WTC11 (cell line): ENCODE data around the gene ZNF627. TPM values are rescaled to one million over a fixed set of nuclear protein-coding genes. Genes with fewer than 3 reads are reported as not detected.

ENCODE experiments used
- ATAC-seq: fragments of 200-7000 bp; cut with Tn5 transposase; 2 replicates; pipeline ENCODE4 v1.10.0; 2021; ENCODE audit warnings: mild to moderate bottlenecking, moderate library complexity
- CTCF ChIA-PET: fragments of 300-600 bp; sonication (Branson Sonifier 250); formaldehyde crosslinking; loops from one replicate; lab custom pipeline; 2021; ENCODE audit warnings: antibody characterized with exemption; lab: Charles Lee
- POLR2A ChIA-PET: fragments of 350-600 bp; sonication (Branson Sonifier 250); formaldehyde crosslinking; loops from one replicate; lab custom pipeline; 2021; ENCODE audit warnings: antibody characterized with exemption; lab: Charles Lee
- DNase-seq: peaks from one replicate; pipeline ENCODE4 v3.0.0; 2021; ENCODE audit warnings: low spot score
- H3K27ac Mint-ChIP-seq: 2 replicates; pipeline ENCODE4 v1.8.0; 2021; ENCODE audit warnings: mixed read lengths
- H3K27me3 Mint-ChIP-seq: 2 replicates; pipeline ENCODE4 v1.8.0; 2021; ENCODE audit warnings: low read depth, mild to moderate bottlenecking, moderate library complexity, mixed read lengths
- H3K36me3 Mint-ChIP-seq: 2 replicates; pipeline ENCODE4 v1.8.0; 2021; ENCODE audit warnings: mixed read lengths
- H3K4me1 Mint-ChIP-seq: 2 replicates; pipeline ENCODE4 v1.8.0; 2022; ENCODE audit warnings: mixed read lengths
- H3K4me3 Mint-ChIP-seq: 2 replicates; pipeline ENCODE4 v1.8.0; 2021; ENCODE audit warnings: mild to moderate bottlenecking, moderate library complexity, mixed read lengths
- H3K9me3 Mint-ChIP-seq: 2 replicates; pipeline ENCODE4 v1.8.0; 2021; ENCODE audit warnings: mixed read lengths
- CBFB ChIP-seq: sonication (generic); formaldehyde crosslinking; IDR thresholded peaks from 2 replicates; pipeline ENCODE4 v1.8.1; 2022; ENCODE audit warnings: mild to moderate bottlenecking, low read depth, missing genetic modification reagents
- CREM ChIP-seq: sonication (generic); formaldehyde crosslinking; IDR thresholded peaks from 2 replicates; pipeline ENCODE4 v1.8.1; 2022; ENCODE audit warnings: mild to moderate bottlenecking, missing genetic modification reagents, moderate library complexity
- FOXJ3 ChIP-seq: sonication (generic); formaldehyde crosslinking; IDR thresholded peaks from 2 replicates; pipeline ENCODE4 v1.9.0; 2021; ENCODE audit warnings: missing genetic modification reagents, mild to moderate bottlenecking, borderline replicate concordance
- FOXP1 ChIP-seq: sonication (generic); formaldehyde crosslinking; IDR thresholded peaks from 2 replicates; pipeline ENCODE4 v1.8.0; 2022; ENCODE audit warnings: missing genetic modification reagents, mild to moderate bottlenecking, moderate library complexity, borderline replicate concordance
- GTF2I ChIP-seq: fragments of 250-450 bp; sonication (Bioruptor Pico); conservative IDR thresholded peaks from 2 replicates; pipeline ENCODE4 v1.4.0; 2021; ENCODE audit warnings: mild to moderate bottlenecking
- JUN ChIP-seq: sonication (generic); formaldehyde crosslinking; IDR thresholded peaks from 2 replicates; pipeline ENCODE4 v1.8.0; 2023; ENCODE audit warnings: mild to moderate bottlenecking, missing genetic modification reagents
- MYBL2 ChIP-seq: sonication (generic); formaldehyde crosslinking; IDR thresholded peaks from 2 replicates; pipeline ENCODE4 v1.8.1; 2023; ENCODE audit warnings: mild to moderate bottlenecking, moderate library complexity, missing genetic modification reagents
- NR3C1 ChIP-seq: sonication (generic); formaldehyde crosslinking; conservative IDR thresholded peaks from 2 replicates; pipeline ENCODE4 v1.8.1; 2023; ENCODE audit warnings: low read depth, mild to moderate bottlenecking, missing genetic modification reagents
- RELA ChIP-seq: sonication (generic); formaldehyde crosslinking; IDR thresholded peaks from 2 replicates; pipeline ENCODE4 v1.8.1; 2022; ENCODE audit warnings: missing genetic modification reagents, mild to moderate bottlenecking, borderline replicate concordance
- SMAD3 ChIP-seq: sonication (generic); formaldehyde crosslinking; IDR thresholded peaks from 2 replicates; pipeline ENCODE4 v1.8.0; 2022; ENCODE audit warnings: missing genetic modification reagents, mild to moderate bottlenecking, borderline replicate concordance
- SP1 ChIP-seq: sonication (generic); formaldehyde crosslinking; conservative IDR thresholded peaks from 2 replicates; pipeline ENCODE4 v1.8.1; 2022; ENCODE audit warnings: missing genetic modification reagents
- ZNF121 ChIP-seq: sonication (generic); formaldehyde crosslinking; IDR thresholded peaks from 2 replicates; pipeline ENCODE4 v1.8.0; 2023; ENCODE audit warnings: missing genetic modification reagents
- ZNF317 ChIP-seq: sonication (generic); formaldehyde crosslinking; IDR thresholded peaks from 2 replicates; pipeline ENCODE4 v1.8.1; 2023; ENCODE audit warnings: low read depth, mild to moderate bottlenecking, moderate library complexity, missing genetic modification reagents, borderline replicate concordance
- ZNF671 ChIP-seq: fragments of 250-450 bp; sonication (Bioruptor Pico); IDR thresholded peaks from 2 replicates; pipeline ENCODE4 v1.8.0; 2021; ENCODE audit warnings: mild to moderate bottlenecking
- total RNA-seq: library from RNA; stranded (reverse); gene quantifications from 3 replicates; pipeline ENCODE4 v1.2.3, GENCODE V29; 2021
- TF ChIP-seq, protein P1 (sequence below): fragments of 200-600 bp; IDR thresholded peaks from 2 replicates; pipeline ENCODE4 v1.8.0; 2022; ENCODE audit warnings: antibody characterized with exemption
- TF ChIP-seq, protein P2 (sequence below): sonication (generic); formaldehyde crosslinking; IDR thresholded peaks from 2 replicates; pipeline ENCODE4 v1.8.1; 2023; ENCODE audit warnings: mild to moderate bottlenecking, missing genetic modification reagents
- TF ChIP-seq, protein P3 (sequence below): sonication (generic); formaldehyde crosslinking; IDR thresholded peaks from 2 replicates; pipeline ENCODE4 v1.8.1; 2023; ENCODE audit warnings: mild to moderate bottlenecking, moderate library complexity, missing genetic modification reagents
- TF ChIP-seq, protein P4 (sequence below): sonication (generic); formaldehyde crosslinking; IDR thresholded peaks from 2 replicates; pipeline ENCODE4 v1.8.1; 2023; ENCODE audit warnings: mild to moderate bottlenecking, missing genetic modification reagents, moderate library complexity
- TF ChIP-seq, protein P5 (sequence below): fragments of 250-450 bp; sonication (Bioruptor Pico); IDR thresholded peaks from 2 replicates; pipeline ENCODE4 v1.9.0; 2021; ENCODE audit warnings: mild to moderate bottlenecking, borderline replicate concordance
- TF ChIP-seq, protein P6 (sequence below): sonication (generic); formaldehyde crosslinking; IDR thresholded peaks from 2 replicates; pipeline ENCODE4 v1.8.1; 2022; ENCODE audit warnings: missing genetic modification reagents, borderline replicate concordance

ZNF627 gene
- total RNA-seq, 1 experiment from 2014 or later = 12.6 TPM

DNA sequence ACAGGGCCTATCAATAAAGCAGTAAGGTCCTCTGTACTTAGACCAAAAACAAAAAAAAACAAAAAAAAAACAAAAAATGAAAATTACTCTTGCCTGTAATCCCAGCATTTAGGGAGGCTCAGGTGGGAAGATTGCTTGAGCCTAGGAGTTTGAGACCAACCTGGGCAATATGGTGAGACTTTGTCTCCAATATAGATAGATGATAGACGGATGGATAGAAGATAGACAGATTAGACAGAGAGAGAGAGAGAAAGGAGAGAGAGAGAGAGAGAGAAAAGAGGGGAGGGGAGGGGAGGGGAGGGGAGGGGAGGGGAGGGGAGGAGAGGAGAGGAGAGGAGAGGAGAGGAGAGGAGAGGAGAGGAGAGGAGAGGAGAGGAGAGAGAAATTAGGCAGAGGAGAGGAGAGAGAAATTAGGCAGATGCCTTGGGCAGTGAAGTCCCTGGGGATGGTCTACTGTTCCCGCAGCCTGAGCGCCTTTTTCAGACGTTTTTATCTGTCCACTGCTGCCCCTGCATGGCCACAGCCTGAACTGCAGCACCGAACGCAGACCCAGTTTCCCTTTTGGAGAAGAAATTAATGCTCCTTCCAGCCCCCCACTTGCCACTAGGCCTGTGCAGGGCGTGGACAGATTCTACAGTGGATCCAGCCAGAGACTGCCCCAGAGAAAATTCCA, 9.8 kb upstream of the ZNF627 start:
- TF ChIP-seq, protein P1, sequence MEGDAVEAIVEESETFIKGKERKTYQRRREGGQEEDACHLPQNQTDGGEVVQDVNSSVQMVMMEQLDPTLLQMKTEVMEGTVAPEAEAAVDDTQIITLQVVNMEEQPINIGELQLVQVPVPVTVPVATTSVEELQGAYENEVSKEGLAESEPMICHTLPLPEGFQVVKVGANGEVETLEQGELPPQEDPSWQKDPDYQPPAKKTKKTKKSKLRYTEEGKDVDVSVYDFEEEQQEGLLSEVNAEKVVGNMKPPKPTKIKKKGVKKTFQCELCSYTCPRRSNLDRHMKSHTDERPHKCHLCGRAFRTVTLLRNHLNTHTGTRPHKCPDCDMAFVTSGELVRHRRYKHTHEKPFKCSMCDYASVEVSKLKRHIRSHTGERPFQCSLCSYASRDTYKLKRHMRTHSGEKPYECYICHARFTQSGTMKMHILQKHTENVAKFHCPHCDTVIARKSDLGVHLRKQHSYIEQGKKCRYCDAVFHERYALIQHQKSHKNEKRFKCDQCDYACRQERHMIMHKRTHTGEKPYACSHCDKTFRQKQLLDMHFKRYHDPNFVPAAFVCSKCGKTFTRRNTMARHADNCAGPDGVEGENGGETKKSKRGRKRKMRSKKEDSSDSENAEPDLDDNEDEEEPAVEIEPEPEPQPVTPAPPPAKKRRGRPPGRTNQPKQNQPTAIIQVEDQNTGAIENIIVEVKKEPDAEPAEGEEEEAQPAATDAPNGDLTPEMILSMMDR = peak; percentile 76
- no peak for TF ChIP-seq NR3C1
- Mint-ChIP-seq H3K9me3 (no peaks in the 10 kb centered on the region), H3K36me3 (no peaks in the 10 kb centered on the region), H3K4me1 (no peaks in the 10 kb centered on the region), H3K4me3 (no peak overlapping the region), H3K27ac (no peak overlapping the region), H3K27me3 (peaks cover 2% of the 10 kb centered on the region)
- ChIA-PET POLR2A (no interaction called here), CTCF (interaction anchor here (1.6 kb wide), 1 partner anchor 52 kb away, joined by 7 read pairs; no protein-coding TSS in a partner anchor)
- ATAC-seq (peak; percentile 92), DNase-seq (peak; percentile 88)

DNA sequence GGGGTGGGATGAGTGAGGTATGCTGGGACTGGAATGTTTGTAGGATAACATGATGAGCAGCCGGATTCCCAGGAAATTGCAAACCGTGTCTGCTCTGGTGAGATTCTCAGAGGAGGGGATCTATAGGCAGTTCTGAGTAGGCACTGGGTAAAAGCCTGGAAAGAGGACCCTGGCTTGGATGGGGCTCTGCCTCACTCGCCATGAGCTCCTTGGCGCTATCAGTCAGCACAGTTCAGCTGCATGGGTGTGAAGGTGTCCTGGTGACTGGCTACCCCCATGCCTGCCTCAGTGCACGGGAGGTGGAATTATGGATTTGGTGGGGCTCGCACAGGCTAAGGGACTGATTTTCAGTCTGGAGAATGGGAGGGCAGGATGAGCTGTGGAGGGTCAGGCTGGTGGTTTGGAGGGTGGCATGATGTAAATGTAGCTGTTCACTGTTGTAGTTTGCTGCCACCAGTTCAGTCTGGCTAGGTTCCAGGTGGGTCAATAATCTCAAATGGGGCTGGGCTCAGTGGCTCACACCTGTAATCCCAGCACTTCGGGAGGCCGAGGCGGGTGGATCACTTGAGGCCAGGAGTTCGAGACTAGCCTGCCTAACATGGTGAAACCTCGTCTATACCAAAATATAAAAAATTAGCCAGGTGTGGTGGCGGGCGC, 9.2 kb upstream of the ZNF627 start:
- Mint-ChIP-seq H3K36me3 (no peaks in the 10 kb centered on the region), H3K4me1 (no peaks in the 10 kb centered on the region), H3K4me3 (no peak overlapping the region), H3K9me3 (no peaks in the 10 kb centered on the region), H3K27ac (peak overlapping the region; percentile 36; the same call in 1 of the 2 replicates), H3K27me3 (peaks cover 2% of the 10 kb centered on the region)
- CTCF ChIA-PET = interaction anchor here (0.5 to 1.6 kb wide), 4 partner anchors 9 to 136 kb away, joined by 3 to 7 read pairs (median 3); no protein-coding TSS in a partner anchor
- TF ChIP-seq NR3C1 = no peak
- TF ChIP-seq RELA (CRISPR knock-in tag) = no peak
- TF ChIP-seq CREM = no peak
- TF ChIP-seq, protein P2, sequence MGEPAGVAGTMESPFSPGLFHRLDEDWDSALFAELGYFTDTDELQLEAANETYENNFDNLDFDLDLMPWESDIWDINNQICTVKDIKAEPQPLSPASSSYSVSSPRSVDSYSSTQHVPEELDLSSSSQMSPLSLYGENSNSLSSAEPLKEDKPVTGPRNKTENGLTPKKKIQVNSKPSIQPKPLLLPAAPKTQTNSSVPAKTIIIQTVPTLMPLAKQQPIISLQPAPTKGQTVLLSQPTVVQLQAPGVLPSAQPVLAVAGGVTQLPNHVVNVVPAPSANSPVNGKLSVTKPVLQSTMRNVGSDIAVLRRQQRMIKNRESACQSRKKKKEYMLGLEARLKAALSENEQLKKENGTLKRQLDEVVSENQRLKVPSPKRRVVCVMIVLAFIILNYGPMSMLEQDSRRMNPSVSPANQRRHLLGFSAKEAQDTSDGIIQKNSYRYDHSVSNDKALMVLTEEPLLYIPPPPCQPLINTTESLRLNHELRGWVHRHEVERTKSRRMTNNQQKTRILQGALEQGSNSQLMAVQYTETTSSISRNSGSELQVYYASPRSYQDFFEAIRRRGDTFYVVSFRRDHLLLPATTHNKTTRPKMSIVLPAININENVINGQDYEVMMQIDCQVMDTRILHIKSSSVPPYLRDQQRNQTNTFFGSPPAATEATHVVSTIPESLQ = no peak
- TF ChIP-seq ZNF121 (CRISPR knock-in tag) = no peak
- TF ChIP-seq FOXP1 = no peak
- no peak for TF ChIP-seq GTF2I
- TF ChIP-seq MYBL2 (CRISPR knock-in tag) = no peak
- TF ChIP-seq FOXJ3 = no peak
- TF ChIP-seq JUN = no peak
- TF ChIP-seq, protein P3, sequence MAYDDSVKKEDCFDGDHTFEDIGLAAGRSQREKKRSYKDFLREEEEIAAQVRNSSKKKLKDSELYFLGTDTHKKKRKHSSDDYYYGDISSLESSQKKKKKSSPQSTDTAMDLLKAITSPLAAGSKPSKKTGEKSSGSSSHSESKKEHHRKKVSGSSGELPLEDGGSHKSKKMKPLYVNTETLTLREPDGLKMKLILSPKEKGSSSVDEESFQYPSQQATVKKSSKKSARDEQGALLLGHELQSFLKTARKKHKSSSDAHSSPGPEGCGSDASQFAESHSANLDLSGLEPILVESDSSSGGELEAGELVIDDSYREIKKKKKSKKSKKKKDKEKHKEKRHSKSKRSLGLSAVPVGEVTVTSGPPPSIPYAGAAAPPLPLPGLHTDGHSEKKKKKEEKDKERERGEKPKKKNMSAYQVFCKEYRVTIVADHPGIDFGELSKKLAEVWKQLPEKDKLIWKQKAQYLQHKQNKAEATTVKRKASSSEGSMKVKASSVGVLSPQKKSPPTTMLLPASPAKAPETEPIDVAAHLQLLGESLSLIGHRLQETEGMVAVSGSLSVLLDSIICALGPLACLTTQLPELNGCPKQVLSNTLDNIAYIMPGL (CRISPR knock-in tag) = no peak
- no peak for TF ChIP-seq SMAD3 (CRISPR knock-in tag)
- TF ChIP-seq ZNF671 (CRISPR knock-in tag) = no peak
- no peak for TF ChIP-seq CBFB (CRISPR knock-in tag)
- TF ChIP-seq ZNF317 (CRISPR knock-in tag) = no peak
- TF ChIP-seq, protein P4, sequence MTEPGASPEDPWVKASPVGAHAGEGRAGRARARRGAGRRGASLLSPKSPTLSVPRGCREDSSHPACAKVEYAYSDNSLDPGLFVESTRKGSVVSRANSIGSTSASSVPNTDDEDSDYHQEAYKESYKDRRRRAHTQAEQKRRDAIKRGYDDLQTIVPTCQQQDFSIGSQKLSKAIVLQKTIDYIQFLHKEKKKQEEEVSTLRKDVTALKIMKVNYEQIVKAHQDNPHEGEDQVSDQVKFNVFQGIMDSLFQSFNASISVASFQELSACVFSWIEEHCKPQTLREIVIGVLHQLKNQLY (CRISPR knock-in tag) = no peak
- TF ChIP-seq, protein P5, sequence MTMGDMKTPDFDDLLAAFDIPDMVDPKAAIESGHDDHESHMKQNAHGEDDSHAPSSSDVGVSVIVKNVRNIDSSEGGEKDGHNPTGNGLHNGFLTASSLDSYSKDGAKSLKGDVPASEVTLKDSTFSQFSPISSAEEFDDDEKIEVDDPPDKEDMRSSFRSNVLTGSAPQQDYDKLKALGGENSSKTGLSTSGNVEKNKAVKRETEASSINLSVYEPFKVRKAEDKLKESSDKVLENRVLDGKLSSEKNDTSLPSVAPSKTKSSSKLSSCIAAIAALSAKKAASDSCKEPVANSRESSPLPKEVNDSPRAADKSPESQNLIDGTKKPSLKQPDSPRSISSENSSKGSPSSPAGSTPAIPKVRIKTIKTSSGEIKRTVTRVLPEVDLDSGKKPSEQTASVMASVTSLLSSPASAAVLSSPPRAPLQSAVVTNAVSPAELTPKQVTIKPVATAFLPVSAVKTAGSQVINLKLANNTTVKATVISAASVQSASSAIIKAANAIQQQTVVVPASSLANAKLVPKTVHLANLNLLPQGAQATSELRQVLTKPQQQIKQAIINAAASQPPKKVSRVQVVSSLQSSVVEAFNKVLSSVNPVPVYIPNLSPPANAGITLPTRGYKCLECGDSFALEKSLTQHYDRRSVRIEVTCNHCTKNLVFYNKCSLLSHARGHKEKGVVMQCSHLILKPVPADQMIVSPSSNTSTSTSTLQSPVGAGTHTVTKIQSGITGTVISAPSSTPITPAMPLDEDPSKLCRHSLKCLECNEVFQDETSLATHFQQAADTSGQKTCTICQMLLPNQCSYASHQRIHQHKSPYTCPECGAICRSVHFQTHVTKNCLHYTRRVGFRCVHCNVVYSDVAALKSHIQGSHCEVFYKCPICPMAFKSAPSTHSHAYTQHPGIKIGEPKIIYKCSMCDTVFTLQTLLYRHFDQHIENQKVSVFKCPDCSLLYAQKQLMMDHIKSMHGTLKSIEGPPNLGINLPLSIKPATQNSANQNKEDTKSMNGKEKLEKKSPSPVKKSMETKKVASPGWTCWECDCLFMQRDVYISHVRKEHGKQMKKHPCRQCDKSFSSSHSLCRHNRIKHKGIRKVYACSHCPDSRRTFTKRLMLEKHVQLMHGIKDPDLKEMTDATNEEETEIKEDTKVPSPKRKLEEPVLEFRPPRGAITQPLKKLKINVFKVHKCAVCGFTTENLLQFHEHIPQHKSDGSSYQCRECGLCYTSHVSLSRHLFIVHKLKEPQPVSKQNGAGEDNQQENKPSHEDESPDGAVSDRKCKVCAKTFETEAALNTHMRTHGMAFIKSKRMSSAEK (CRISPR knock-in tag) = no peak
- TF ChIP-seq, protein P6, sequence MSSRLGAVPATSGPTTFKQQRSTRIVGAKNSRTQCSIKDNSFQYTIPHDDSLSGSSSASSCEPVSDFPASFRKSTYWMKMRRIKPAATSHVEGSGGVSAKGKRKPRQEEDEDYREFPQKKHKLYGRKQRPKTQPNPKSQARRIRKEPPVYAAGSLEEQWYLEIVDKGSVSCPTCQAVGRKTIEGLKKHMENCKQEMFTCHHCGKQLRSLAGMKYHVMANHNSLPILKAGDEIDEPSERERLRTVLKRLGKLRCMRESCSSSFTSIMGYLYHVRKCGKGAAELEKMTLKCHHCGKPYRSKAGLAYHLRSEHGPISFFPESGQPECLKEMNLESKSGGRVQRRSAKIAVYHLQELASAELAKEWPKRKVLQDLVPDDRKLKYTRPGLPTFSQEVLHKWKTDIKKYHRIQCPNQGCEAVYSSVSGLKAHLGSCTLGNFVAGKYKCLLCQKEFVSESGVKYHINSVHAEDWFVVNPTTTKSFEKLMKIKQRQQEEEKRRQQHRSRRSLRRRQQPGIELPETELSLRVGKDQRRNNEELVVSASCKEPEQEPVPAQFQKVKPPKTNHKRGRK (CRISPR knock-in tag) = no peak
- TF ChIP-seq SP1 (CRISPR knock-in tag) = no peak
- DNase-seq = no peak
- peak; percentile 44 for ATAC-seq
- POLR2A ChIA-PET = no interaction called here
